Measurements from ENCODE around the gene SLC22A3. TPM values are rescaled to one million over a fixed set of nuclear protein-coding genes. Genes with fewer than 3 reads are reported as not detected.
A peak's percentile ranks its signal among the peaks of the same experiment; 100 is the strongest.
"Not testable (repeated sequence)": the region's sequence is repeated elsewhere in the genome, so short reads cannot be mapped to it uniquely, and the experiment has no call there.

SLC22A3 gene
- total RNA-seq, 1 donor from 2014 or later, result 41.6 TPM

DNA sequence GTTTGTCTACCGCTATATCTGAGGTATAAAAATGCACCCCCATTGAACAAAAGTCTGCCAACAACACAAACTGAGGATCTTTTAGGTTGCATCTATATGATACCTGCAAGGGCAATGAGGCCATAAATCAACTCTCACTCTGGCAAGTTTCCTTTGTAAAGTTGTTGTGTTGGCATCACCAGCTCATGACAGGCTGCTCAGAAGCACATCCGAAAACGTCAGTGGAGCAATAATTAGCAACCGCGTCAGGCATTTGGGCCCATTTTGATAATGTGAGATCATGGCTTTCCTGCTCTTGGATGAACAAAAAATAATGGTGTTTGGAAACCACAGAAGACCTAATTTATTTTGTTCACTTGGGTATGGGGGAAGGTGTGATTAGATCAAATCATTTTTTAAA, 12.0 kb upstream of the SLC22A3 start:
- no peak for DNase-seq

DNA sequence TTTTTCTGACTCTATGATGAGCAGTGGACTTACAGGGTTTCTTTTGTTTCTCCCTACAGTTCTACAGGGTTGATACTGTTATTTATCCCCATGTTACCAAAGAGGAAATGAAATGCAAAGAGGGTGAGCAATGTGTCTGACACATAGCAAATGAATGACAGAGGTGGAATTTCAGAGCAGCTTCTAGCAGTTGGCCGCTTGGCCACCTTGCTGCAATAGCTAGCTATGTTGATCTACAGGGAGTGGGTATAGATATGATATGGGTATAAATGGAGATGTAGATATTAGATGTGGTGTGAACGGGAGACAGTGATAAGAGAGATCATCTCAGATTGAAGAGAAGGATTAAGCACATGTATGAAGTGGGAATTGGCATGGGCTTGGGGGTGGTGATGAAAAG, 10.9 kb upstream of the SLC22A3 start:
- DNase-seq, result no peak

DNA sequence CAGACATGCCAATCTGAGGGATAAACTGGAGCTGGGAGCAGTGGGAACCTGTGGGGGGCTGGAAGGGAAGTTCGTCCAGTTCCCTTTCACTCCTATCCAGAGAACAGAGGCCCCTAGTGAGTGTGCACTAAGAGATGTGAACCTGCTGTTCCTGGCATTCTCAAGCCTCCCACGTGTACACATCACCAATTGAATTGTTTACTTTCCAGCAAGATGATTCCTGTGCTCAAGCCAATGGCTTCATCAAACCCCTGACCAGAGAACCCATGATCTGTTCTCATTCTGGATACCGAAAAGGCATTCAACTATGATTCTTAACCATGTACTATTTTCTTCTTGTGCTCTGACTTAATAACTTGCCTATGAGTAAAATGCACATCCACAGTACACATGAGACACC, 10.2 kb upstream of the SLC22A3 start:
- no peak for DNase-seq

DNA sequence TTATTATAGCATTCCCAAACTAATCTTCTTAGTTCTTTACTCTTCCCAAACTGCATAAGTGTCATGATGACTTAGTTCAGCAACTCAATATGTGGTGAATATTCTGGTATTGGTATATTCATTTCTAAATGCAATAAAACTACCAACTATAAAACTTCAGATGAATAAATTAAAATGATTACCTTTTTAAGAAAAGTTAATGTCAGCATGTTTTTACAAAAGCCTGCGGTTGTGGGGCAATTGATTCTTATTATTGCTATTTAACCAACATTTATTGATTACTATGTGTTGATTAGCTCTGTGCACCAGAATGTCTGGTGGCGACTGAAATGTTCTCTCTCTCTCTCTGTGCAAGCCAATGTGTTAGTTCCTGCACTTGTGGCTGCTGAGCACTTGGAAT, 5.0 kb upstream of the SLC22A3 start:
- no peak for DNase-seq

DNA sequence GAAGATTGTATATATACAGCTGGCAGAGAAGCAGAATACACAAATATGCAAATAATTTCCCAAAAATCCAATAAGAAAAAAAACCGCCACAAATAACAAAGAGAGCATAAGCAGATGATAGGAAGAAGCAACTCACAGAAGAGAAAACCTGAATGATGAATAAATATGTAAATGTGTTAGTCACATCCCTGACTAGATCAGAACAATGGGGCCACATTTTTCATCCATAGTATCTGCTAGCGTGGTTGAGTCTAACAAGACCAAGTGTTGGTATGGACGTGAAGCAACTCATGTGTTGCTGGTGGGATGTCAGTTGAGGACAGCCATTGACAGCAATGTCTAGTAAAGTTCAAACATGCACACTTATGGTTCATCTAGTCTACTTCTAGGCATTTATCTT, 3.9 kb upstream of the SLC22A3 start:
- DNase-seq, result no peak

DNA sequence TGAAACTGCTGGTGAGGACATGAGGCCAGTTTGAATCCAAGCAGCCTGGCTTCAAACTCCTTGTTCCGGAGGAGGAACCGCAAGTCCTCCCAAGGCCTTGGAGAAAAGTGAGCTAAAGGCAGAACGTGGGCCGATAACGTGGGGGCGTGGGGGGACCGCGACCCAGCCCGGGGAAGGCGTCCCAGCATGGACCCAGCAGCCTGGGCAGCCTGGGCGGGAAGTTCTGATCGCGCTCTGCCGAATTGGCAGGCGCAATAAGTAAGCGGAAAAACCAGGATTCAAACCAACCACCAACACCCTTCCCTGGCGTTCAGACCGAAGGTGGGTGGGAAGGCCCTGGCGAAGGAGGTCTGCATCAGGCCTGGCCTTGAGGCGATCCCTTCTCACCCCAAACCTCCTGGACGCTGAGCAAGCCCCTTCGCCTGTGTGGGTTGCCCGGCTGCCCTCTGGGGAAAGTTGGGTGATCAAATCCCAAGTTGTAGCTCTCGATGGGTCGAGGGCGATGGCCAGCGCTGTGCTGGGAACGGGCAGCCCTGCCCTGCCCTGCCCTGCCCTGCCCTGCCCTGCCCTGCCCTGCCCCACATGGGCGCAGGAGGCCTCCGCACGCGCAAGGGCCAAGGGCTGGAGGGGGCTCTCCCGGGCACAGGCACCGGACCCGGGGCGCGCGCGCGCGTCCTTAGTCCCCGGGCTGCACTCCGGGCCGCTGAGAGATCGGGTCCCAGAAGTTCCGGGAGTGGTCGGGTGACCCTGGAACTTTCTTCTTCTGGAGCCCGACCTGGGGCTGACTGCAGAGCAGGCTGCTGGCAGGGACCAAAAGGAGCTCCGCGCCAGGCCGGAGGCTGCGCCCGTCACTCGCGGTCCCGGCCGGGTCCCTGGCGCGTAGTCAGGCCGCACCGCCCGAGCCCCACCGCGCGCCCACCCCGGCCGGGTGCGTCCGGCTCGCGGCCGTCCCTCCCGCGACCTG, 637 bp upstream of the SLC22A3 start:
- DNase-seq, result no peak

DNA sequence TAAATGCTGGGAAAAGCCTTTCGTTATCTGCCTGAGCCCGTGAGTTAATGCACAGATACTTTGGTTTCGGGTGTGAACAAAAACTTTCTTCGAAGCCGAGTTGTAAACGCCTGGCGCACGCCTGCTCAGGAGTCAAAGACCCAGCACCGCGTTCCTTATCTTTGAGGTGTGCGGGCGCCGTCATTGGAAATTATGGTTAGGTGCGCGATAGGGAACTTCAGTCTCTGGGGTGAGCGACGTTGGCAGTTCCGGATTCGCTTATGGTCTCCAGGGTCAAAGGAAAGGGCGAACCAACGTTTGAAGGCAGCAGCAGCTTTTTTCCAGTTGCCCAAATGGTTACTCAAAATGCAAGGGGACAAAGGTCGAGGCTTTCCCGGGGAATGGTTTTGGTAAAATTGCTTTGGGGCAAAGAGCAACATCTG, 853 bp downstream of the SLC22A3 start:
- peak; percentile 10 for DNase-seq

DNA sequence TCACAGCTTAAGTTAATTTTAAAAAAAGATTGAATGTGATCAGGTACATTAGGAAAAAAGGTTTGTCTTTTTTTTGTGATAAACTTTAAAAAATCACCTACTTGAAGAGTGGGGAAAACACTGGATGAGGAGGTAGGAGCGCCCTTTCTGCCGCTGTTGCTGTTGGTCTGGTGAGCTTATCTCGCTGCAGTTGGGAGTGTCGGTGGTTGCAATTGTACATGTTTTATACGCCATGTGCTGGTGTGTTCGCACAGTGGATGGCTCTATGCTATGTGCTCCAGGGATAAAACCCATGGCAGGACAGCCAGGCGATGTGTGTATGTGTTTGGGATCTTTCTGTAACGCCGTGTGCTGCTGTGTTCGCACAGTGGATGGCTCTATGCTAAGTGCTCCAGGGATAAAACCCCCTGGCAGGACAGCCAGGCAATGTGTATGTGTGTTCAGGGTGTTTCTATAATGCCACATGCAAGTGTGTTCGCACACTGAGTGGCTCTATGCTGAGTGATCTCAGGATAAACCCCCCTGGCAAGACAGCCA, 1.7 kb downstream of the SLC22A3 start:
- DNase-seq, result no peak

DNA sequence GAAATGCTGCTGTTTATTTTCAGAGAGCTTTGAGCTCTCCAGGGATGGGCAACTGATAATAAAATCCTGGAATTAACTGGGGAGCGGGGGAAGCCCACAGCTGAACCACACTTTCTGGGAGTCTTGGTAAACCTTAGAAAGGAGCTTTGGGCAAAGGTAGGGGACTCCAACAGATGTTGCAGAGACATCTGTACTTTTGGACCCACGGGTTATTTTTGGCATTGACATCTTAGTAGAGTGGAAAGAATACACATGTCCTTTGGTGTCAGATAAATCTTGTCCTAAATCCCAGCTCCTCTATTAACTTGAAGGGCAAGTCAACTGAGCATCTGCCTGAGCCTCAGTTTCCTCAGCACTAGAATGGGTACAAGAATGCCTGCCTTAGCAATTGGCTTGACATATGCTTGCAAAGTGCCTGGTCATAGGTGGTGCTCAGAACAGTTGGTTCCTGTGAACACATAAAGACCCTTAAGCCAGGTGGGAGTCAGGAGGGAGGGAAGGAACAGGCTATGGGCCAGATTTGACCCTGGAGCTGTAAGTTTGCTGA, 5.8 kb downstream of the SLC22A3 start:
- DNase-seq, result no peak

DNA sequence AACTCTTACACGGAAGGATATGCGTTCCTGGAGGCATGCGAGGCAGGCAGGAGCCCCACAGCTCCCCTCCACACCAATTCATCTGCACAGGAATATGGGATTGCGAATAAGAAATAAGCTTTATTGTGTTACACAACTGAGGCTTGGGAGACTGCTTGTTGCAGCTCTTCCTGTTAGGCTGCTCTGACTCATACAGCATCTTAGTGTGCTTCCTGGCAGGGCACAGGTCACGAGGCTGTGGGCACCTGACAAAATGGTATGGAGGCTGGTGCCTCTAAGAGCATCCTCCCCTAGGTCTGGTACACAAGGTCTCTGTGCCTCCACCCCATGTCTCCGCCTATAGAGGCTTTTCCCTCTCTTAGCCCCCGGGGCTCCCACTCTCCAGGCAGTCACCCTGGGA, 6.8 kb downstream of the SLC22A3 start:
- no peak for DNase-seq

DNA sequence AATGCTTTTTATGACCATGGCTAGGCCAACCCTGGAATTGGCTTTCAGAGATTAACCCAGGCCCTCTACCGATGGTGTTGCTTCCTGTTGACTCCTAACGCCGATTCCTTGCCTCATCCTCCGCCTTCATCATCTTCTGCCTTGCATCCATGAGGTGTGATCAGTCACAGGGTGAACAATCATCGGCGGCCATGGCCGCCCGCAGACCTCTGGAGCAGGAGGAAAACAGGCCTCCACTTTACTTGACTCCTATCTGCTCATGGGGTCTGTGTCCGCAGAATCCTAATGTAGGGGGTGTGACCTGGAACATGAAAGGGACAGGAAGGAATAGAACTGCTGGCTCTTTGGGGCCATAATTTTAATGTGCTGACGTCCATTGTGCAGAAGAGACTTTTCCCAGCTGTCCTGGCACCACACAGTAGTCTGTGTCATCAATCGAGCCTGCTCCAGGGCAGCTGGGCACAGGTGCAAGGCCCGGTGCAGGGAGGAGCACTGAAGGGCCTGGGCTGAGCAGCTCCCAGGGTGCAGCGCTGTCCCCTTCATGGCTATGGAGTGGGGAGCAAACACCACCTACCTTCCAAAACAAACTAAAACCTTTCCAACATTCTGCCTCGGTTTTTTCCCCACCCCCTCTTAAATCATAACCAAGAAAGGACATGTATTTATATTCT, 8.0 kb downstream of the SLC22A3 start:
- DNase-seq, result peak; percentile 76

DNA sequence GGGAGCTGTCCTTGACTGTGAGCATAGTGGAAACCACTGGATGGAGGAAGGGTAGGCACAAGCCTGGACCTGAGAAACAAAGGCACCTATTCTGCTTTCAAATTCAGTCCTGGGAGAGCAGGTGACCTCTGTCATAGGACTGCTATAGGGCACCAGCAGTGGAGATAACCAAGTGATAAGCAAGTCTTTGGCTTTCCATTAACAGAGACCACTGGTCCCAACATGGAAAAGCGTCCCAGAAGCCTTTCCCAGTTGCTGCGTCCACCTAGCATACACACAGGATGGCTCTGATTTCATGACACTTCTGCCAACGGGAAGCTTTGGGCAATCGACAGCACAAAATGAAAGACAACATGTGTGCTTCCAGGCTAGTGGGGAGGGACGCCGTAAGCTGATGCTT, 8.9 kb downstream of the SLC22A3 start:
- DNase-seq, result peak; percentile 28

DNA sequence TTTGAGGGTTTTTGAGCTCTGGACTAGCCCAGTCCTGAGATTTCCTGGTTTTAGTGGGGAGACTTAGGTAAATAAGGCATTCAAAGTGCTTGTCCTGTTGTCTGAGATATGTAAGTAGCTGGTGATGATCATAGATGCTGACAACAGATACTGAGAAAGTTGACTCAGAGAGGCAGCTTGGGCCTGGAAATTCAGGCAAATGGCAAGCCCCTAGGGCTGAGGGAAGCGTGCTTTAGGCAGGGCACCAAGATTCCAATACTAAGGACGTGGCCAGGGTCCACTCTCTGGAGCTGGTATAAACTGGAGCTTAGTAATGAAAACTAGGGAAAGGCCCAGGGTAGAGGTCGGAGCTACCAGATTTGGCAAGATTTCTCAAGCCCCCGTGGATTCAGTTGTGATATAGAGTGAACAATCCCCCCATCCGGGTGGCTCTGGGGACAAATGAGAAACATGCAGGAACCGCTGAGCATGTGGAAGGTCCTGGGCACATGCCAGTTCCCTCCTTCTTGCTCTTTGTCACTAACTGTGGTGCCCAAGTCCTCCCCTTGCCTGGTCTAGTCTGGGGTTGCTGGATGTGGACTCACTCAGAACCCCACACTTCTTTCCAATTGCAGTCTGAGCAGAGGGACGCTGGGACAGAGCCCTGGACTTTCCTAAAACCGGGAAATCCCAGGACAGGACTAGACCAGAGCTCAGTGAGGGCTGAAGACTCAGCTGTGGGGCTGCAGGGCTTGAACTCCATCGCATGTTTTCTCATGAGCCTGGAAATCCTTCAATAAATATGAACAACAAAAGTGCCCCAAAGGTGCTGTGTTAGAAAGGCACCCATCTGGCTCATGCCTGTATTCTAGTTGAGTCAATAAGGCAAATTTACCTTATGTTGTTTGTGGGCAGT, 10.3 kb downstream of the SLC22A3 start:
- no peak for DNase-seq

DNA sequence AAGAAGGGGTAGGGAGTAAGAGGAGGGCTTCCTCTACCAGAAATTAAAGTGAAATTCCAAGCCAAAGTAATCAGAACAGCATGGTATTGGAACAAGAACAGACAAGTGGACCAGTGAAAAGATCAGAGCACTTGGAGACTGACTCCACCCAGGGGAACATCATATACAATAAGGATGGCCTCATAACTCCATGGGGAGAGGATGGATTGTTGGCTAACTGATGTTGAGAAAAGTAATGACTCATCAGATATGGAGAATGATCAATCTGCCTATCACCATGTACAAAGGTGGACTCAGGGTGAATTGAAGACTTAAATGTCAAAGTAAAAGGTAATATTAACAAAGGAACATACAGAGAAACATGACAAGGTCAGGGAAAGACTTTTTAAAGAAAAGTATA, 12.8 kb downstream of the SLC22A3 start:
- DNase-seq, result no peak

DNA sequence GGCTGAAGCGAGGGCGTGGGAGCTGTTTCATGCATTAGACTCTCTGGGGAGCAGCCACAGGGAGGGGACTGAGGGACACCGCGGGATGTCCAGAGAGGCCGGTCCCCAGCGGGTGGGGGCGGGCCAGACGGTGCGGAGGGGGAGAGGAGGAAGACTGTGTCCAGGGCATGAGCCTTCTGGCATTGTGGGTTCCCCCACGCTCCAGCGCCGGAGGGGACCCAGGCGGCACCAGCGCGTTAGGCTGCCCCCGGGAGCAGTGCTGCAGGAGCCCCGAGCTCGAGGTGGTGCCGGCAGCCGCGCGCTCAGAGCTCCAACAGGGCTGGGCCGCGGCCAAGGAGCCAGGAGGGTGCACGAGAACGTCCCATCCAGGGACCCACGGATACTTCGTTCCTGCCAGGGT, 14.4 kb downstream of the SLC22A3 start:
- DNase-seq, result no peak

DNA sequence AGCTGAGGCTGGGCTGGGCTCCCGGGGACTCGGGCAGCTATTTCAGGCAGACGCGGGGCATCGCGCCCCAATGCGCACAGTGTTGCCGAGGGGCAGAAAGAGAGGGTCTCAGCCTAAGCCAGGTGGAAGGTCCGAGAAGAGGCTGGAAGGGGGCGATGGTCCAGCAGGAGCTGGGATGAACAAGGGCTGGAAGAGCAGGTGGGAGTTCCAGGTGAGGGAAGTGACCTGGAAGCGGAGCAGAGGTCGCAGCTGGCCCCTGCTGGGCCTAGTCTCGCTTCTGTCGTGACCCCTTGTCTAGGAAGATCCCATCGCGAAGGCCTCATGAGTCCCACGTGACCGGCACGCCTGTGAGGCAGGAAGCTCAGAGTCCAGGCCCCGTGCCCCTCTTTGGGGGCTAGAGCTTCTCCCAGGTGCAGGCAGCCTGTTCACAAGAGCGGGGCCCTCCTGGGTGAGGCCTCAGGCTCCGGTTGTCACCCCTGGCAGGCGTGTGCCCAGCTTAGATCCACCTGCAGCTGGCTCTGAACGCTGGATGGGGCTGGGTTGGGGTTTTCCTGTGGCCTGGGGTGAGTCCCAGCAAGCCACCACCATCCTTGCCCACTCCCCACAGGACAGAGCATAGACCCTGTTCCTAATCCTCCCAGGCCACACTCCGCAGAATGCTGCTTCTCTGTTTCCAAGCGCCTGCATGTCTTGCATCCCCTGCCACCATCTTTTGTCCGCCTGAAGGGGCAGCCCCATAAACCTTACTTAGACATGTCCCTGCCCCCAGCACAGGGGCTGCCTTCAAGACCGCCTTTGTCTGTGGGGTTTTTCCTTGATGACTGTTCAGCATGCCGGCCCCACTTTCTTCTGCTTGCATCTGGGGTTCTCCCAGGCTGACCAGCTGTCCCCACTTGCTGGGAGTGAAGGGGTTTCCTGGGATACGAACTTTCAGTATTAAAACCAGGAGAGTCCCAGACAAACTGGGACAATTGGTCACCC, 15.1 kb downstream of the SLC22A3 start:
- no peak for DNase-seq

DNA sequence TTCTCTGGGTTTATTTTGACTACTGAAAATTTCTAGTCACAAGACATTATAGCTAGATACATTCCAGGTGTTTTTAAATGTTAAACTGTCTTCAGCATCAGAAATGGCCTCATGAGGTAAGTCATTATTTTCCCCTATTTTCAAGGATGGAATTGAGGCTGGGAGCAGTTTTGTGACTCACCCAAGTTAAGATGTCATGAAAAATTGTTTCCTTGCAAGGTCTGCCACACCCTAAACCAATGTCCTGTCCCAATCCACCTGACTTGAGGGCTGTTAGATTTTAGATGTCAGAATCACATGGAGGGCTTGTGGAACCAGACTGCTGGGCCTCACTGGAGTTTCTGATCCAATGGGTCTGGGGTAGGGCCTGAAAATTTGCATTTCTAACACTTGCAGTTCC, 16.9 kb downstream of the SLC22A3 start:
- no peak for DNase-seq

DNA sequence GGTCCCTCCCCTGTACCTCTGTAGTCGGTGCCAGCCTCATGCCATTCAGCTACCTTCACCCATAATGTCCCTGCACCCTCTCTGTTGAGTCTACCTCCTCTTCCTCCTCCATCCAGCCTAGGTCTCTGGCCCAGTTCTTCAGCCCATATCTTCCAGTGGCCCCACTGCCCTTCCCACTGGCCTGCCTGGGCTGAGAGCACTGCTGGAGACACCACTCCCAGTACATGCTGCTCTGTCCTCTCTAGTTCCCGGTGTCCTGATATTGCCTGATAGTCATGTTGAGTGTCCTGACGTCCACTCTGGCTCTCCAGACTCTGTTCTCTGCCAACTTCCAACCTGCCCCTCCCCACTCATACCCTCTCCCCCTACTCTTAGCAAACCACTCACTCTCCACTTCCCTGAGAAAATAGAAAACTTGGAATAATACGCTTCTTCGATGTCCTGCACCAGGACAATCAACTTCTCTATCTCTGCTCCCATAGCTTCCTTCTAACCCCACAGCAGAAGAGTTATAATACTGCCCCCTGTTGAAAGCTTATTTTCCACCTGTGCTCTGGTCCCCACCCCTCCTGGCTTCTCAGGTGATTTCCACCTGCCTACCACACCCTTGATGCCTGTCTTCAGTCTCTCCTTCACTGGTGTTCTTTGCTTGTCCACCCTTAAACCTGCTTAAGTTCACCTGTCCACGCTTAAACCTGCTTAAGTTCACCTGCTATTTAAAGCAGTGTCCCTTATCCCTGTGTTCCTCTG, 19.8 kb downstream of the SLC22A3 start:
- DNase-seq, result no peak

DNA sequence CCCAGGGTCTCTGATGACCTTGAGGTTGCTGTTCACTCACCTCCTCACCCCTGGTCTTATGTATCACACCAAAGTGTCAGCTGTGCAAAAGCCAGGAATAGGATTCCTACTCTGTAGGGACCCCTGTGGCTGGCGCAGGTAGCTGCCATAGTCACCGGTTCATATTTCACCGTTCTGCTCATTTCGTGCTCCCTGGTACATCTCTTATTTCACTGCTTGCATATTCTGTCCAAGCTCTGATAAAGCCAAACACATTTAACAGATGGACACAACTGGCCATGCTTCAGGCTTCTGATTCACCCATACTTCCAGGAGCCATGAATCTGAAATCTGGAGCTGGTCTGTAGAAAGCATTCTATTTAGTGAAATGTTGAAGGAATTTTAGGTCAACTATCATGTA, 20.5 kb downstream of the SLC22A3 start:
- no peak for DNase-seq

DNA sequence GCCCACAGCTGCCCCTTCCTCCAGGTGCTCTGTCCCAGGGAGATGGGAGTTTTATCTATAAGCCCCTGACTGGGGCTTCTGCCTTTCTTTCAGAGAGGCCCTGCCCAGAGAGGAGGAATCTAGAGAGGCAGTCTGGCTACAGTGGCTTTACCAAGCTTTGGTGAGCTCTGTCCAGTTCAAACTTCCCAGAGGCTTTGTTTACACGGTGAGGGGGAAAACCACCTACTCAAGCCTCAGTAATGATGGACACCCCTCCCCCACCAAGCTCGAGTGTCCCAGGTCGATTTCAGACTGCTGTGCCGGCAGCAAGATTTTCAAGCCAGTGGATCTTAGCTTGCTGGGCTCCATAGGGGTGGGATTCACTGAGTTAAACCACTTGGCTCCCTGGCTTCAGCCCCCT, 25.4 kb downstream of the SLC22A3 start:
- not testable (repeated sequence) for DNase-seq

Data from tongue (tissue), 2 donors.